Measurements from ENCODE around the gene PPM1H. TPM values are rescaled to one million over a fixed set of nuclear protein-coding genes. Genes with fewer than 3 reads are reported as not detected.

The PPM1H gene
- total RNA-seq, 4 donors from 2014 or later = 0.09 to 7.6 (median 0.76) TPM; not detected in 1

- Histone ChIP-seq H3K36me3 (no peaks in the 10 kb centered on the region), H3K27me3 (no peaks in the 10 kb centered on the region), H3K4me1 (peaks cover 0 to 16% (median 0%) of the 10 kb centered on the region in 3 donors), H3K4me3 (no peak overlapping the region), H3K9me3 (no peaks in the 10 kb centered on the region), H3K27ac (no peak overlapping the region)
- WGBS, 2 donors = 75 to 77% methylated on average over 6 to 7 of the region's 7 CpGs
- DNase-seq = no peak
- TF ChIP-seq POLR2A (IDR thresholded peaks at IDR 0.05) (no peak), CTCF (IDR thresholded peaks at IDR 0.05) (no peak)
- intact Hi-C loops (cut with DNase I) = no loop called here
These were observed 242.1 kb downstream of the PPM1H start for GRCh38 chr12:62692884-62693283.

- no peak for DNase-seq
- peaks cover 0 to 13% (median 0%) of the 10 kb centered on the region in 3 donors for H3K4me1 ChIP-seq
- no peak for TF ChIP-seq CTCF (IDR thresholded peaks at IDR 0.05)
- TF ChIP-seq POLR2A (IDR thresholded peaks at IDR 0.05) = no peak
- WGBS, 2 donors = 90 to 94% methylated on average over 3 of the region's 3 CpGs
- no peak overlapping the region for H3K27ac ChIP-seq
- H3K36me3 ChIP-seq = no peaks in the 10 kb centered on the region
- H3K27me3 ChIP-seq = no peaks in the 10 kb centered on the region
- intact Hi-C loops (cut with DNase I) = no loop called here
- no peak overlapping the region for H3K4me3 ChIP-seq
- no peaks in the 10 kb centered on the region for H3K9me3 ChIP-seq
These were observed 243.6 kb downstream of the PPM1H start for GRCh38 chr12:62691309-62691708.

- H3K36me3 ChIP-seq = no peaks in the 10 kb centered on the region
- no peaks in the 10 kb centered on the region for H3K9me3 ChIP-seq
- no peaks in the 10 kb centered on the region for H3K27me3 ChIP-seq
- no peak overlapping the region for H3K4me3 ChIP-seq
- intact Hi-C loops (cut with DNase I) = no loop called here
- H3K4me1 ChIP-seq = peaks cover 0 to 19% (median 6%) of the 10 kb centered on the region in 3 donors
- 74 to 83% methylated on average over 6 of the region's 6 CpGs for WGBS, 2 donors
- TF ChIP-seq CTCF (IDR thresholded peaks at IDR 0.05) (no peak), POLR2A (IDR thresholded peaks at IDR 0.05) (no peak)
- DNase-seq = no peak
- no peak overlapping the region for H3K27ac ChIP-seq
These were observed 245.7 kb downstream of the PPM1H start for GRCh38 chr12:62689042-62689839.

- intact Hi-C loops (cut with DNase I) = no loop called here
- no peaks in the 10 kb centered on the region for H3K36me3 ChIP-seq
These were observed 248.0 kb downstream of the PPM1H start for GRCh38 chr12:62686938-62687337.

More at GRCh38 chr12:62686938-62687337, 248.0 kb downstream of the PPM1H start:
- DNase-seq = no peak
- Histone ChIP-seq H3K4me1 (peaks cover 0 to 21% (median 13%) of the 10 kb centered on the region in 3 donors), H3K4me3 (no peak overlapping the region), H3K27me3 (no peaks in the 10 kb centered on the region), H3K27ac (no peak overlapping the region), H3K9me3 (no peaks in the 10 kb centered on the region)
- TF ChIP-seq POLR2A (IDR thresholded peaks at IDR 0.05) (no peak), CTCF (IDR thresholded peaks at IDR 0.05) (no peak)
- WGBS, 2 donors = 56 to 85% methylated on average over 3 of the region's 3 CpGs
